CD4-positive, CD25-positive, alpha-beta regulatory T cell (primary cell): ENCODE results near the gene CHAT. TPM values are rescaled to one million over a fixed set of nuclear protein-coding genes. Genes with fewer than 3 reads are reported as not detected.

ENCODE experiments used
- ATAC-seq, 2 donors: fragments of 150-1000 bp; cut with Tn5 transposase; one replicate each; pipeline ENCODE4 v1.10.0; 2021; ENCODE audit warnings: low read depth in 2 of 2, moderate number of reproducible peaks in 2 of 2, moderate library complexity in 1 of 2
- DNase-seq, 3 donors: peaks; one replicate each; pipeline versions ENCODE4 v3.0.0 to v3.0.0-alpha.2; 2012 to 2022; ENCODE audit warnings: mixed read lengths in 1 of 3
- H3K27ac ChIP-seq: one replicate; pipeline ENCODE4 v1.7.0; 2013; ENCODE audit warnings: mild to moderate bottlenecking, low read length; ENCODE audit not compliant: insufficient read depth, poor library complexity, severe bottlenecking
- H3K27me3 ChIP-seq: one replicate; pipeline ENCODE4 v1.7.0; 2013; ENCODE audit warnings: low read length; ENCODE audit not compliant: control insufficient read depth, insufficient read depth
- H3K36me3 ChIP-seq: one replicate; pipeline ENCODE4 v1.7.0; 2013; ENCODE audit warnings: mild to moderate bottlenecking, low read length, moderate library complexity; ENCODE audit not compliant: control insufficient read depth, insufficient read depth
- H3K4me1 ChIP-seq: 2 replicates; pipeline ENCODE4 v1.7.0; 2013; ENCODE audit warnings: mild to moderate bottlenecking, low read length; ENCODE audit not compliant: insufficient read depth, control insufficient read depth, poor library complexity, severe bottlenecking
- H3K4me3 ChIP-seq: one replicate; pipeline ENCODE4 v1.7.0; 2013; ENCODE audit warnings: low read depth, mild to moderate bottlenecking, low read length, moderate library complexity
- H3K9me3 ChIP-seq, 2 experiments: 1 replicate in 1 of 2; 2 replicates in 1 of 2; pipeline ENCODE4 v1.7.0; 2013; ENCODE audit warnings: low read length in 2 of 2, mild to moderate bottlenecking in 1 of 2, moderate library complexity in 1 of 2; ENCODE audit not compliant: control insufficient read depth in 2 of 2
- H3K27ac Mint-ChIP-seq, 3 donors: one replicate each; pipeline ENCODE4 v1.8.0; 2020 to 2022; ENCODE audit warnings: mild to moderate bottlenecking in 3 of 3, mixed read lengths in 3 of 3, moderate library complexity in 2 of 3
- H3K27me3 Mint-ChIP-seq: one replicate; pipeline ENCODE4 v1.8.0; 2022; ENCODE audit warnings: mild to moderate bottlenecking, mixed read lengths
- H3K36me3 Mint-ChIP-seq: one replicate; pipeline ENCODE4 v1.8.0; 2020; ENCODE audit warnings: mixed read lengths
- H3K4me1 Mint-ChIP-seq, 4 donors: one replicate each; pipeline ENCODE4 v1.8.0; 2020 to 2022; ENCODE audit warnings: mixed read lengths in 4 of 4, mild to moderate bottlenecking in 1 of 4
- H3K4me3 Mint-ChIP-seq, 4 donors: one replicate each; pipeline ENCODE4 v1.8.0; 2020 to 2022; ENCODE audit warnings: mild to moderate bottlenecking in 4 of 4, mixed read lengths in 4 of 4, moderate library complexity in 3 of 4
- H3K9me3 Mint-ChIP-seq, 7 donors: one replicate each; pipeline ENCODE4 v1.8.0; 2020 to 2022; ENCODE audit warnings: mixed read lengths in 7 of 7, mild to moderate bottlenecking in 3 of 7, moderate library complexity in 2 of 7
- polyA plus RNA-seq, 4 donors: library from polyadenylated mRNA; unstranded; fragments of 300-500 nt; fragmentation: Illumina TruSeq; gene quantifications; one replicate each; pipeline ENCODE4 v1.2.3, GENCODE V29; 2021
- total RNA-seq: library from RNA; stranded (reverse); gene quantifications from one replicate; pipeline ENCODE4 v1.2.3, GENCODE V29; 2022

Gene CHAT
- total and polyA plus RNA-seq, 5 donors from 2014 or later = not detected

DNA sequence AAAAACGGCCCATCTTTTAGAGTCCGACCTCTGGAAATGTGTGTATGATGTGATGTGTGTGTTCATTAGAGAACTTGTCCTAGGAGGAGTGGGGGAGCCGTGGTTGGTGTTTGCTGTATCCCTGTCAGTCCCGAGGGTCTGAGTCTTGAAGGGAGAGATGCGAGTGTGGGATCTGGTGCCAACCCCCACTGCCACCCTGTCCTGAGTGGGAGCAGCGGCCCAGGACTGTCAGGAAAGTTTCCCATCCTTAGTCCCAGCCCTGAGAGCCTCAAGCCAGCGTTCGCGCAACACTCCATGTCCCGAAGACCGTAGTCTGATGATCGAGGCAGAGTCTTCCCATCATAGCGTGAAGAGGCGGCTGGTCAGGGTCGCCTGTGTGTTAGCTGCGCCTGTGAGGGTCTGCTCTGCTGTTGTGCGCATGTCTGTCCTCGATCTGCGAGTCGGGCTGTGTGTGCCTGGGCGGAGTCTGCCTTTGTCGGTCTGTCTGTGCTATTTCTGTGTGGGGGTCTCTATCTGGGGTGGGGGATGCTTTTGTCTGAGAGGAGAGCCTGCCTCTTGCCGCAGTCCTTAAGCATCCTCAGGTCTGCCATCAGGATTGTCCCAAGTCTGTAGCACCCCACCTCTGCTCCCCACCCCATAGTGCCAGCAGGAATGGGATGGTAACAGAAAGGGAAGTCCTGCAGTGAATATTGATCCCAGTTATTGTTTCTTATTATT lies 514 bp upstream of the CHAT start:
- H3K27ac Mint-ChIP-seq = no peak overlapping the region
- Histone ChIP-seq H3K27me3 (peaks cover 11% of the 10 kb centered on the region), H3K36me3 (no peaks in the 10 kb centered on the region), H3K27ac (no peak overlapping the region), H3K4me1 (no peaks in the 10 kb centered on the region), H3K4me3 (no peak overlapping the region), H3K9me3 (no peaks in the 10 kb centered on the region)
- ATAC-seq (no peak), DNase-seq (no peak)
- H3K9me3 Mint-ChIP-seq = peaks cover 0 to 11% (median 2%) of the 10 kb centered on the region in 7 donors
- H3K27me3 Mint-ChIP-seq = peaks cover 72% of the 10 kb centered on the region
- H3K4me1 Mint-ChIP-seq = peaks cover 0 to 13% (median 0%) of the 10 kb centered on the region in 4 donors
- no peaks in the 10 kb centered on the region for H3K36me3 Mint-ChIP-seq
- no peak overlapping the region for H3K4me3 Mint-ChIP-seq

DNA sequence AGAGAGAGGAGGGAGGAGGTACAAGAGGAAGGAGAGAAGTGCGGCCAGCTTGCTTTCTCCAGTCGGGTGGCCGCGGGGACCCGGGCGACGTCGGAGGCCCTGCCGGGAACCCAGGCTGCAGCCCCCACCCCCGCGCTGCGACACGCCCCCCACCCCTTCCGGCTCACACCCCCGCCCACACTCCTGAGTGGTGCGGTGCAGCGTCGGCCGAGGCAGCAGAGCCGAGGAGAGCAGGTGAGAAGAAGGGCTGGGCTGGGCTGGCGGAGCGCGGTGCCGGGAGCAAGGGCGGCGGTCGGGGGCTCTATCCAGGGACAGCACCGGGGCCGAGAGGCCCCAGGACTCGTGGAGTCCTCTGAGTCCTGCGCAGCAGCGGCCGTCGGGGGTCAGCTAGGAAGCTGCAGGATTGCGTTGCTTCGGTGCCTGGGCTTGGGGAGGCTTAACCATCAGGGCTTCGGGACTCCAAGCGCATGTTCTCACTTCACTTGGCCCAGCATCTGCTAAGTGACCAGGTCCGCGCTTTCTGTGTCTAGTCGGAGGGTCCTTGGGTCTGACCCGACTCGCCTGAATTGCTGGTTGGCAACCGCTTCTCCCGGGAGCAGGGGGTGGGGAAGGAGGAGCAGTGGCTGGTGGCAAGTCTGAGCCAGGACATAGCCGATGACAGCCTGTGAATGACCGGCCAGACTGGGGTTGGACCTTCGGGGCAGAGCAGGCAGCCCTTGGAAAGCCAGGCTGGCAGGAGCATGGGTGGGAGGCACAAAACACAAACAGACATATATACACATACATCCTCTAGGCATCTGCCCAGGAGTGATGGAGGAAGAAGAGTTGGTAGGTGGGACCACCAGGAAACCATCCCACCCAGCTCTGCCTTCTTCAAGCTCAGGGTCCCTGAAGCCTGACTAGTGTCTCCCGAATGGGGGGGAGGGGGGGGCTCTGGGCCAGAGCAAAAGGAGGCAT lies 683 bp downstream of the CHAT start:
- Histone ChIP-seq H3K4me1 (no peaks in the 10 kb centered on the region), H3K27ac (no peak overlapping the region), H3K4me3 (no peak overlapping the region), H3K27me3 (peaks cover 10% of the 10 kb centered on the region), H3K36me3 (no peaks in the 10 kb centered on the region), H3K9me3 (no peaks in the 10 kb centered on the region)
- H3K4me3 Mint-ChIP-seq = no peak overlapping the region
- ATAC-seq (no peak), DNase-seq (no peak)
- peaks cover 0 to 11% (median 0%) of the 10 kb centered on the region in 4 donors for H3K4me1 Mint-ChIP-seq
- peaks cover 0 to 11% (median 0%) of the 10 kb centered on the region in 7 donors for H3K9me3 Mint-ChIP-seq
- peaks cover 69% of the 10 kb centered on the region for H3K27me3 Mint-ChIP-seq
- H3K27ac Mint-ChIP-seq = no peak overlapping the region
- no peaks in the 10 kb centered on the region for H3K36me3 Mint-ChIP-seq

DNA sequence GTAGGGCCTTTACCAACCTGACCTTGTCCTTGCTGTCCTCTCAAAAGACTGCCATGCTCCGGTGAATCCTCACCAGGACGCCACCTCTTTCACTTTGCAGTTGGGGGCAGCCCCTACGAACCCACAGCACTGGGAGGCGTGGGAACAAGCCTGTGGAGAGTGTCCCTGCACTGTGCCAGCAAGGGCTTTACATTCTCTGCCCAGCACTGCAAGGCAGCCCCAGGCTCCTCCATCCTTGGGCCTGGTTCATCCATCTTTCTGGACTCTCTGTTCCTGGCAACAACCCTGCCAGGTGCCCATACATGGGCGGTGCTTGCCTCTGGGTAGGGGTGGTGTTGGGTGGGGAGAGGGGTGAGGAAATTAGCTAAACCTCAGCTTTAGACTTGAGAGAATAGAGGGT lies 1.4 kb downstream of the CHAT start:
- Histone ChIP-seq H3K27me3 (peaks cover 10% of the 10 kb centered on the region), H3K4me1 (no peaks in the 10 kb centered on the region), H3K4me3 (no peak overlapping the region), H3K9me3 (no peaks in the 10 kb centered on the region), H3K36me3 (no peaks in the 10 kb centered on the region), H3K27ac (no peak overlapping the region)
- Mint-ChIP-seq H3K27ac (no peak overlapping the region), H3K36me3 (no peaks in the 10 kb centered on the region), H3K4me1 (peaks cover 0 to 11% (median 0%) of the 10 kb centered on the region in 4 donors), H3K27me3 (peaks cover 71% of the 10 kb centered on the region), H3K9me3 (peaks cover 0 to 11% (median 0%) of the 10 kb centered on the region in 7 donors), H3K4me3 (no peak overlapping the region)
- no peak for DNase-seq
- no peak for ATAC-seq

DNA sequence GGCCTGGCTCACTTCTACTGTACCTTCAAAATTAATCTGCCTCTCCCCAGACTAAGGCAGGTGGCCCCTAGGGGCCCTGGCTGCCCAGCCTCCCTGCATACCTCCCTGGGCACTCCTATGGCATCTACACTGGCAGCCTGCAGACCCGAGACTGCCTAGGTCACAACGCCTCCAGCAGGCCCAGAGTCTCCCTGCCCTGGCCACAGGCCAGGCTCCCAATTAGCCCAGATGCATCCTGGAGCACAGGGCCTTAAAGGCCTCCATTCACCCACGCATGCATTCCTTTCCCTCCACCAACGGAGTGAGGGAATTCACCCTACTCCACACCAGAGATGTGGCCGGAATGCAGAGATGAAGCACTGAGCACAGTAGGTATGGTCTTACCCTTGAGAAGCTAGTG lies 1.9 kb downstream of the CHAT start:
- H3K9me3 Mint-ChIP-seq = peaks cover 0 to 11% (median 0%) of the 10 kb centered on the region in 7 donors
- no peak for ATAC-seq
- no peaks in the 10 kb centered on the region for H3K36me3 ChIP-seq

DNA sequence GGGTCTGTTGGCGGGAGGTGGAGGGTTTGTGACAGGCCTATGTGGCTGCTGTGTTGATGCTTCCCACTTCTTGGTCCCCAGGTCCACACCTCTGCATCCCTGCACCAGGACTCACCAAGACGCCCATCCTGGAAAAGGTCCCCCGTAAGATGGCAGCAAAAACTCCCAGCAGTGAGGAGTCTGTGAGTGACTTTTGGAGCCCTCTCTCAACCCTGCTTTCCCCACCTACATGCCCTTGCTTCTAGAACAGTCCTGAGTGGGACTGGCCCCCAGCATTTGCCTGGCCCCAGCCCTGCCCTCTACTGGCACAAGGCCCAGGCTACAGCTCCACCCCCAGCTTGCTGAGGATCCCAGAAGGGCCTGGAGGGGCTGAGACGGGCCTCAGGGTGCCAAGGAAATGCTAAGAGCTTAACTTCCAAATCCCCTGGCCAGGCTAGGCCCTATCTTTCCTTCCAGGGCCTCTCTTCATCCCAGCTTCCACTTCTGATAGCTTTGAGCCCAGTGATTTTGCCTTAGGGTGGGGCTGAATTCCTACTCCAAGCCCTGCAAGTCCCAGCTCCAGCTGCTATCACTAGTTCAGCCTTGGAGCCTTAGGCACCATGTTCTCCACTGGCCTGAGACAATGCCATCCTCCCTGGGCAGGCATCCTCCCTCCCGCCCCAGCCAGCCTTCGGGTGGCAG lies 2.7 kb downstream of the CHAT start:
- Mint-ChIP-seq H3K27ac (no peak overlapping the region), H3K27me3 (peaks cover 64% of the 10 kb centered on the region), H3K9me3 (peaks cover 0 to 10% (median 0%) of the 10 kb centered on the region in 7 donors), H3K4me3 (no peak overlapping the region), H3K36me3 (no peaks in the 10 kb centered on the region), H3K4me1 (peaks cover 0 to 11% (median 0%) of the 10 kb centered on the region in 4 donors)
- no peak for ATAC-seq
- H3K9me3 ChIP-seq = no peaks in the 10 kb centered on the region
- no peaks in the 10 kb centered on the region for H3K4me1 ChIP-seq
- H3K36me3 ChIP-seq = no peaks in the 10 kb centered on the region
- H3K4me3 ChIP-seq = no peak overlapping the region
- DNase-seq = no peak
- H3K27me3 ChIP-seq = peaks cover 10% of the 10 kb centered on the region
- H3K27ac ChIP-seq = no peak overlapping the region

More for the DNA sequence above, 1.9 kb downstream of the CHAT start:
- peaks cover 10% of the 10 kb centered on the region for H3K27me3 ChIP-seq
- no peak overlapping the region for H3K27ac ChIP-seq
- no peak overlapping the region for H3K4me3 ChIP-seq
- no peaks in the 10 kb centered on the region for H3K36me3 Mint-ChIP-seq
- DNase-seq = no peak
- no peaks in the 10 kb centered on the region for H3K9me3 ChIP-seq
- no peaks in the 10 kb centered on the region for H3K4me1 ChIP-seq
- H3K4me3 Mint-ChIP-seq = no peak overlapping the region
- H3K4me1 Mint-ChIP-seq = peaks cover 0 to 11% (median 0%) of the 10 kb centered on the region in 4 donors
- no peak overlapping the region for H3K27ac Mint-ChIP-seq
- peaks cover 71% of the 10 kb centered on the region for H3K27me3 Mint-ChIP-seq

DNA sequence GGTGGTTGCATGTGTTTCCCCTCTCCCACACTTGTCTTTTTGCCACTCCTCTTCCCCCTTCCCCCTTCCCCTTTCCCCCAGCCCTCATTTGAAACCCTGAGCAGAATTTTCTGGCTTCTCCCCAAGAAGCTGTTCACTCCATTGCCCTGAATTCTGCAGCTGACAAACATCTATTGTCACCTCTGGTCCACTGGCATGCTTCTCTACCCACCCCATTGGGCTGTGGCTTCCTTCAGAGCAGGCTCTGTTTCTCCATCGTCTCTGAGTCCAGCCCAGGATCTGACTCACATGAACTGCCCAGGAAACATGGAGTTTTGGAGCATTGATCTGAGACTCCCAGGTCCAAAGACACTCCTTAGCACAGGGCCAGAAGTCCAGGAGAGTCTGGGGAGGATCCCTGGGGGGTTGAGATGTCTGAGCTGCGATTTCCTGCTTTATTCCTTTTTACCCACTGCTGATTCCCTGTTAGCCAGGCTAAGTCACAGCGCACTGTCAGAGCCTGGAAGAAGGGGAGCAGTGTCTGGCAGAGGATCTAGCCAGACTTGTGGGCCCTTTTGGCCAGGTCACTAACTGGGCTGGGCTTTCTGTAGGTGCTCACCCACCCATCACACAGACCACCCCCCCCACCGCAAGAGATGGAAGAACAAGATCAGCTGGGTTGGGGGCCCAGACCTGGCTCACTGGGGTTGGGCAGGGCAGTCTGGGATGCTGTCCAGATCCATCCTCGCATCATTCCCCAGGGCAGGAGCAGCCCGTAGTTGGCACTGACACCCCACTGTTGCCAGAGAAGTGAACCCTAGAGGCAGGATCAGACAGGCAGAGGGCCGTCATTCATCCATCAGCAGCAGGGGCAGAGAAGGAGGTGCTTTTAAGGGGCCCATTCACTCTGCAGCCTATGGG lies 3.5 kb downstream of the CHAT start:
- H3K4me1 ChIP-seq = no peaks in the 10 kb centered on the region
- H3K27me3 ChIP-seq = peaks cover 10% of the 10 kb centered on the region
- H3K9me3 Mint-ChIP-seq = peaks cover 0 to 4% (median 0%) of the 10 kb centered on the region in 7 donors
- no peaks in the 10 kb centered on the region for H3K36me3 ChIP-seq
- H3K27ac Mint-ChIP-seq = no peak overlapping the region
- H3K27ac ChIP-seq = no peak overlapping the region
- H3K9me3 ChIP-seq = no peaks in the 10 kb centered on the region
- ATAC-seq = no peak
- H3K4me3 ChIP-seq = no peak overlapping the region
- no peak overlapping the region for H3K4me3 Mint-ChIP-seq
- H3K27me3 Mint-ChIP-seq = peaks cover 56% of the 10 kb centered on the region
- H3K4me1 Mint-ChIP-seq = peaks cover 0 to 4% (median 0%) of the 10 kb centered on the region in 4 donors
- no peak for DNase-seq
- no peaks in the 10 kb centered on the region for H3K36me3 Mint-ChIP-seq

DNA sequence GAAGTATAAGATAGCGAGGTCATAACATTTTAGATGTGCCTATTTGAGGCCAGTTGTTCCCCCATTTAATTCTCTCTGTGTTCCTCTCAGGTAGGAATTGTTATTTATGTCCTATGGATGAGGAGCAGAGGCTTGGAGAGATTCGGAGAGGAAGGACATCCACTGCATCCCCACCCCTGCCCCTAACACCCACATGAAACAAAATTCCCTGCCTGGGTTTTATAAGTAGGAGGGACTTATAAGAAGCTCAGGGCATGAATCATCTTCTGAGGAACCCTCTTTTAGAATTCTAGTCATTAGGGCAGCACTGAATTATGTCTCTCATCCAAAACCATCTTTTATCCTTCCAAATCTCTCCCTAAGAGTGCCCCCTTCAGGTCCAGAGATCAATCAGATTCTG lies 5.0 kb downstream of the CHAT start:
- Mint-ChIP-seq H3K27ac (no peak overlapping the region), H3K27me3 (peaks cover 42% of the 10 kb centered on the region), H3K4me1 (peaks cover 0 to 3% (median 0%) of the 10 kb centered on the region in 4 donors), H3K9me3 (no peaks in the 10 kb centered on the region), H3K36me3 (no peaks in the 10 kb centered on the region), H3K4me3 (no peak overlapping the region)
- Histone ChIP-seq H3K36me3 (no peaks in the 10 kb centered on the region), H3K27ac (no peak overlapping the region), H3K27me3 (peaks cover 4% of the 10 kb centered on the region), H3K4me1 (no peaks in the 10 kb centered on the region), H3K9me3 (no peaks in the 10 kb centered on the region), H3K4me3 (no peak overlapping the region)
- ATAC-seq (no peak), DNase-seq (no peak)
